GM15510 (cell line): ENCODE results near the gene HPN.

Experiments
- POLR2A ChIP-seq: IDR thresholded peaks from 3 replicates; pipeline ENCODE4 v1.6.1; 2011; ENCODE audit warnings: borderline replicate concordance; ENCODE audit not compliant: insufficient read length; ENCODE audit errors: extremely low read depth

Gene HPN

DNA sequence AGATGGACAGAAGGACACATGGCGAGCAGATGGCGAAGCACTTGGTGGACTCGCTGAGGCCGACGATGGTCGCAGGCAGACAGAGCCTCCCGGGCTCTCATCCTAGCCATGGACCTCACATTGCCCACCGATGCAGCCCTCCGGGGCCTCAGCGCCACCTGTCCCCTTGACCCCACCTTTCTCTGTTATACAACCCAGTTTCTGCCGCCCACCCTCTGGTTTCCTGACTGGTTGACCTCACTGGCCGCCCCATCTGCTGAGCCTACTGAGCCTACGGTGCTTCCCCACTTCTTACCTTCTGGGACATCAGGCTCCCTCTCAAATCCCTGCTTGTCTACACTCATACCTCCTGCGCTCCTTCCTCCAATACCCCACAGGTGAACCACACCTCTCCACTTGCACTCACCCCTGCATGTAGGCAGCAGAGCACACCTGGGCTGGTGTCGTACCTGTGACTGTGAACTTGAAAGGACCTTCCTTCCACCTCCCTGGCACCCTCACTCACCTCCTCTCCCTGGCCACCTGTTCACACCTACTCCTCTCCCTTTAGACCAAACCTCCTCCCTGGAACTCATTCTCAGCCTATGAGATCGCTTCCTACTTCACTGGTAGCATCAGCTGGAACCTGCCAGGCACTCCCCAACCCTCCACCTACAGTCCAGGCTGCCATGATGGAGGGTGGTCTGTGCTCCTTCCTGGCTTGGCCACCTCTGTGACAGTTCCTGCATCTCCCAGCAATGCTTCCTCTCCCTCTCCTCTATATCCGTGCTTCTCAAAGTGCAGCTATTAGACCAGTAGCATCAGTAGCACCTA is 36.1 kb downstream of the HPN start:
- no peak for TF ChIP-seq POLR2A

- no peak for TF ChIP-seq POLR2A
These were observed 38.3 kb downstream of the HPN start for GRCh38 chr19:35079826-35080225.

GRCh38 chr19:35080613-35081170 is 39.2 kb downstream of the HPN start:
- no peak for TF ChIP-seq POLR2A

DNA sequence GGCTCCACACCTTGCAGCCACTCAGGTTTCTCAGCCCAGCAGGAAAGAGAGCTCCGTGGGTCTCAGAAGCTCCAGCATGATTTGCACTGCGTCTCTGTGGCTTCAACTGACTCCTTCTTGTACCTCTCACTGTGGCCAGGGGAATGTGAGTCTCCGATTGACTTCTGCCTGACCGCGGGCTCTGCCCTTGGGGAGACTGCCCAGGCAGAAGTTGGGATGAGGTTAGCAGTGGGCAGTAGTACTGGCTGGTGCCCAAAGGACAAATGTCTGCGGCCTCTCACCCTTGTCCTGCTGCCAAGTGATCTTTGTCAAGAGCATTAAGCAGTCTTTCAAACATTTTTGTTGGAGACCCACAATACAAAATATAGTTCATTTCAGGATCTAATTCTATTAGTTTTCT is 39.7 kb downstream of the HPN start:
- no peak for TF ChIP-seq POLR2A

- no peak for TF ChIP-seq POLR2A
These were observed 42.4 kb downstream of the HPN start for GRCh38 chr19:35083691-35084508.

- TF ChIP-seq POLR2A = no peak
These were observed 42.9 kb downstream of the HPN start for GRCh38 chr19:35084509-35084762.

GRCh38 chr19:35085947-35086346 is 44.4 kb downstream of the HPN start:
- no peak for TF ChIP-seq POLR2A

DNA sequence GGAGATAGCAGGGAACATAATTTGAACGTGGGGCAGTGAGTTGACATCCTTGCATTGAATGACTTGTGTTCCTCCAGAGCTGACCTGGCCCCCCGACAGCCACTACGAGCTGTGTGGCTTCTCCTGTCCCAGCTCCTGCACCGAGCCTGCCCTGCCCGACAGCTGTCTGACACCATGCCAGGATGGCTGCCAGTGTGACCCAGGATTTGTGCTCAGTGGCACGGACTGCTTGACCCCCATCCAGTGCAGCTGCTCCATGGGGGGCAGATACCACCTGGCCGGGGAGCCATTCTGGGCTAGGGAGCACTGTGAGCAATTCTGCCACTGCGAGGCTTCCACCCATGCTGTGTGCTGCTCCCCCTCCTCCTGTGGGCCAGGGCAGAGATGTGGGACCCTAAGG is 44.9 kb downstream of the HPN start:
- no peak for TF ChIP-seq POLR2A

DNA sequence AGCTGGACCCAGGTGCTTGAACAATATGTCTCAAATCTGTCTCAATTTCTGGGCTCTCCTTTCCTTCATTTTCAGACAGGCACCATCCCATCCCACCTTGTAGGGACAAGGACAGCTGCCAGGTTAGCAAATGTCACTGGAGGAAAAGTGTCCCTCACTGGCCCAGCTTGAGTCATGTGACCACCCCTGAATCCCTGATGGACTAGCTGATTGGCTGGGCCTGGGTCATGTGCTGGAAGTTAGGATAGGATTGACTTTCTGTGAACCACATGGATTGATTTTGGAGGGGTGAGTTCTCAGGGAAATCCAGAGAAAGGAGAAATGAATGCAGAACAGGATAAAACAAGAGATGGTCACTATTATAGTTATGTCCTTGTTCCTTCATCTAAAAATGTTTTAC is 45.9 kb downstream of the HPN start:
- no peak for TF ChIP-seq POLR2A

- TF ChIP-seq POLR2A = no peak
These were observed 46.8 kb downstream of the HPN start for GRCh38 chr19:35088131-35088913.

DNA sequence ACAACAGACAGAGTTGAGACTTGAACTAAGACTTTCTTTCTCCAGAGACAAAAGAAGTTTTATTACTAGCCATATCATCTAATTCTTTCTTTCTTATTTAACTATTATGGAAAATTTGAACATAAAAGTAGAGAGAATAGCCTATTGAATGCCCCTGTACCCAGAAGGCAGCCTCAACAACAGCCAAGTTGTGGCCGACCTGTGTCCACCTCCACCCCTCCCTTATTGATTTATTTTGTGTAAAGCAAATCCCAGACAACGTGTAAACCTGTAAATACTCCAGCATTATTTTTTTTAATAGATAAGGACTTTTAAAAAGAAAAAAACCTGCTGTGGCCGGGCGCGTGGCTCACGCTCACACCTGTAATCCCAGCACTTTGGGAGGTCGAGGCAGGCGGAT is 48.0 kb downstream of the HPN start:
- no peak for TF ChIP-seq POLR2A

- TF ChIP-seq POLR2A = no peak
These were observed 48.6 kb downstream of the HPN start for GRCh38 chr19:35090160-35090505.

- TF ChIP-seq POLR2A = no peak
These were observed 49.1 kb downstream of the HPN start for GRCh38 chr19:35090506-35091214.

GRCh38 chr19:35093430-35093829 is 51.9 kb downstream of the HPN start:
- no peak for TF ChIP-seq POLR2A
